NK-92 treated with Interleukin-12 subunit alpha and Interleukin-12 subunit beta, amount 100 ng/mL, for 24 hours (cell line): Measurements from ENCODE around the gene C16orf86.

Source experiments
- DNase-seq: peaks from one replicate; lab custom pipeline; 2025; lab: John Stamatoyannopoulos, UW

The C16orf86 gene

GRCh38 chr16:67694611-67695010, 28.0 kb downstream of the C16orf86 start:
- no peak for DNase-seq

GRCh38 chr16:67697422-67698185, 31.0 kb downstream of the C16orf86 start:
- DNase-seq: no peak

- DNase-seq: no peak
Measured at GRCh38 chr16:67699265-67699664, 32.7 kb downstream of the C16orf86 start.

GRCh38 chr16:67701420-67701819, 34.8 kb downstream of the C16orf86 start:
- no peak for DNase-seq

GRCh38 chr16:67702130-67702529, 35.5 kb downstream of the C16orf86 start:
- no peak for DNase-seq

- DNase-seq: no peak
Measured at GRCh38 chr16:67703626-67704025, 37.0 kb downstream of the C16orf86 start.

GRCh38 chr16:67704110-67704509, 37.5 kb downstream of the C16orf86 start:
- no peak for DNase-seq

GRCh38 chr16:67707210-67707609, 40.6 kb downstream of the C16orf86 start:
- no peak for DNase-seq

GRCh38 chr16:67707790-67708189, 41.2 kb downstream of the C16orf86 start:
- DNase-seq: no peak

- no peak for DNase-seq
Measured at GRCh38 chr16:67708368-67708771, 41.8 kb downstream of the C16orf86 start.

- DNase-seq: no peak
Measured at GRCh38 chr16:67709050-67709449, 42.4 kb downstream of the C16orf86 start.

GRCh38 chr16:67710607-67711006, 44.0 kb downstream of the C16orf86 start:
- no peak for DNase-seq

GRCh38 chr16:67713647-67714273, 47.1 kb downstream of the C16orf86 start:
- DNase-seq: no peak

- DNase-seq: no peak
Measured at GRCh38 chr16:67714522-67714921, 47.9 kb downstream of the C16orf86 start.

- no peak for DNase-seq
Measured at GRCh38 chr16:67716097-67716496, 49.5 kb downstream of the C16orf86 start.
